ENCODE measurements around the gene DGKA. TPM values are rescaled to one million over a fixed set of nuclear protein-coding genes. Genes with fewer than 3 reads are reported as not detected.

The DGKA gene
- total RNA-seq, 1 experiment from 2014 or later: 58.3 TPM

- ChIA-PET CTCF (no interaction called here), RAD21 (ENCODE audit: low non-redundant PET in 1 of 2, low total read pairs in 2 of 2, uncharacterized antibody in 2 of 2, unreplicated experiment in 2 of 2) (no interaction called here), POLR2A (no interaction called here)
- no peak for DNase-seq (ENCODE audit: low read depth, low spot score)
- Histone ChIP-seq H3K4me1 (ENCODE audit: control insufficient read depth in 1 of 2, insufficient read depth in 2 of 2, low read length in 2 of 2) (peaks cover 23 to 45% of the 10 kb centered on the region in 2 experiments), H3K9me2 (ENCODE audit: insufficient read depth) (no peaks in the 10 kb centered on the region), H3K27me3 (ENCODE audit: insufficient read depth, low read length) (no peaks in the 10 kb centered on the region), H3K79me2 (ENCODE audit: insufficient read depth, low read length) (peaks cover 42% of the 10 kb centered on the region), H3K9ac (ENCODE audit: low read length) (no peak overlapping the region), H2AFZ (ENCODE audit: low read depth, low read length, poor library complexity, severe bottlenecking) (no peak overlapping the region), H3K4me2 (ENCODE audit: low read length) (no peak overlapping the region), H3K9me3 (ENCODE audit: control insufficient read depth in 1 of 2, insufficient read depth in 1 of 2, low read depth in 1 of 2, low read length in 2 of 2) (no peaks in the 10 kb centered on the region), H4K20me1 (ENCODE audit: insufficient read depth) (no peaks in the 10 kb centered on the region), H3K27ac (ENCODE audit: low read depth, low read length) (no peak overlapping the region), H3K36me3 (ENCODE audit: control insufficient read depth in 1 of 2, insufficient read depth in 2 of 2, low read length in 2 of 2) (peaks cover 18 to 33% of the 10 kb centered on the region in 2 experiments; a peak in 3 of 4 replicates), H3K4me3 (replicated peaks in 1 of 2; ENCODE audit: low read depth in 1 of 2, low read length in 2 of 2) (no peak overlapping the region)
- TF ChIP-seq YY1 (IDR thresholded peaks at IDR 0.05; ENCODE audit: extremely low read depth, insufficient replicate concordance, low read depth, low read length) (no peak), ELF1 (IDR thresholded peaks at IDR 0.05; ENCODE audit: borderline replicate concordance, low read depth) (no peak), ZFX (IDR thresholded peaks at IDR 0.05) (no peak), ZBTB33 (IDR thresholded peaks at IDR 0.05; ENCODE audit: extremely low read depth, insufficient replicate concordance, low read length) (no peak), SRF (IDR thresholded peaks at IDR 0.05; ENCODE audit: low read depth) (no peak), FOSL1 (IDR thresholded peaks at IDR 0.05; ENCODE audit: low read depth) (no peak), CTCF (IDR thresholded peaks at IDR 0.05 in 2 of 3, conservative IDR thresholded peaks at IDR 0.05 in 1 of 3; ENCODE audit: borderline replicate concordance in 1 of 3, insufficient read depth in 1 of 3, low read depth in 2 of 3, low read length in 2 of 3) (no peak), EGR1 (IDR thresholded peaks at IDR 0.05; ENCODE audit: low read depth) (no peak), ZNF274 (IDR thresholded peaks at IDR 0.05; ENCODE audit: low read depth, low read length) (no peak), JUND (IDR thresholded peaks at IDR 0.05) (no peak), POLR2A (IDR thresholded peaks at IDR 0.05; ENCODE audit: borderline replicate concordance, extremely low read depth, insufficient read depth, insufficient read length) (no peak), SP1 (IDR thresholded peaks at IDR 0.05; ENCODE audit: low read depth) (no peak), RAD21 (IDR thresholded peaks at IDR 0.05; ENCODE audit: low read depth) (no peak), SIN3A (IDR thresholded peaks at IDR 0.05; ENCODE audit: low read depth) (no peak), CEBPB (IDR thresholded peaks at IDR 0.05; ENCODE audit: low read depth) (no peak), EZH2 (IDR thresholded peaks at IDR 0.05) (no peak), POLR2AphosphoS5 (IDR thresholded peaks at IDR 0.05; ENCODE audit: low read depth, low read length) (no peak)
- TF ChIP-seq, protein P1, sequence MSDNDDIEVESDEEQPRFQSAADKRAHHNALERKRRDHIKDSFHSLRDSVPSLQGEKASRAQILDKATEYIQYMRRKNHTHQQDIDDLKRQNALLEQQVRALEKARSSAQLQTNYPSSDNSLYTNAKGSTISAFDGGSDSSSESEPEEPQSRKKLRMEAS (IDR thresholded peaks at IDR 0.05): no peak
- TF ChIP-seq, protein P2, sequence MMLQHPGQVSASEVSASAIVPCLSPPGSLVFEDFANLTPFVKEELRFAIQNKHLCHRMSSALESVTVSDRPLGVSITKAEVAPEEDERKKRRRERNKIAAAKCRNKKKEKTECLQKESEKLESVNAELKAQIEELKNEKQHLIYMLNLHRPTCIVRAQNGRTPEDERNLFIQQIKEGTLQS (IDR thresholded peaks at IDR 0.05): no peak
- ATAC-seq: no peak
- no TSS peak for BruUV-seq (replicated peaks)
- intact Hi-C loops (cut with micrococcal nuclease): no loop called here
These were observed 39.8 kb downstream of the DGKA start for GRCh38 chr12:55970775-55971174.
